Stimulated activated CD4-positive, alpha-beta T cell treated with anti-CD3 and anti-CD28 coated beads, Interleukin-4, amount 100 ng/mL, for 48 hours (primary cell): ENCODE measurements around the gene PCDHGA12.
"Not testable (repeated sequence)": the region's sequence is repeated elsewhere in the genome, so short reads cannot be mapped to it uniquely, and the experiment has no call there.

Experiments used
- DNase-seq, 2 donors: peaks; one replicate each; pipeline ENCODE4 v3.0.0-alpha.2; 2020; ENCODE audit warnings: low read depth in 2 of 2

PCDHGA12 gene

GRCh38 chr5:141430332-141431113 is at the start of gene PCDHGA12:
TSS of gene PCDHGA12 (plus strand) at chr5:141430507. CDS start at chr5:141430760, 253 bp downstream.
- no peak for DNase-seq

GRCh38 chr5:141382469-141383294 is 47.6 kb upstream of the PCDHGA12 start, which contains the start of gene PCDHGA7:
TSS of gene PCDHGA7 (plus strand) at chr5:141382742. CDS start at chr5:141382900, 158 bp downstream.
- DNase-seq, result no peak

- DNase-seq, result no peak
Measured at GRCh38 chr5:141383345-141383744, 47.0 kb upstream of the PCDHGA12 start.

GRCh38 chr5:141384471-141385267 is 45.6 kb upstream of the PCDHGA12 start:
- DNase-seq, result no peak

- not testable (repeated sequence) for DNase-seq
Measured at GRCh38 chr5:141387557-141388311, 42.6 kb upstream of the PCDHGA12 start, which contains the start of gene PCDHGB4. TSS of gene PCDHGB4 (plus strand) at chr5:141387698. CDS start at chr5:141387885, 187 bp downstream.

- DNase-seq, result no peak
Measured at GRCh38 chr5:141388661-141389060, 41.6 kb upstream of the PCDHGA12 start.

- DNase-seq, result no peak
Measured at GRCh38 chr5:141389153-141390042, 40.9 kb upstream of the PCDHGA12 start.

- DNase-seq, result no peak
Measured at GRCh38 chr5:141392429-141393198, 37.7 kb upstream of the PCDHGA12 start, which contains the start of gene PCDHGA8. TSS of gene PCDHGA8 (plus strand) at chr5:141392633. CDS start at chr5:141392814, 181 bp downstream.

GRCh38 chr5:141393267-141393666 is 37.0 kb upstream of the PCDHGA12 start:
- no peak for DNase-seq

GRCh38 chr5:141394401-141395187 is 35.7 kb upstream of the PCDHGA12 start:
- not testable (repeated sequence) for DNase-seq

GRCh38 chr5:141397756-141398551 is 32.4 kb upstream of the PCDHGA12 start, which contains the start of gene PCDHGB5:
TSS of gene PCDHGB5 (plus strand) at chr5:141397947. CDS start at chr5:141398128, 181 bp downstream.
- not testable (repeated sequence) for DNase-seq

- no peak for DNase-seq
Measured at GRCh38 chr5:141398608-141399007, 31.7 kb upstream of the PCDHGA12 start.

- DNase-seq, result no peak
Measured at GRCh38 chr5:141399555-141400258, 30.6 kb upstream of the PCDHGA12 start.

GRCh38 chr5:141402553-141403243 is 27.6 kb upstream of the PCDHGA12 start, which contains the start of gene PCDHGA9:
TSS of gene PCDHGA9 (plus strand) at chr5:141402778. CDS start at chr5:141402953, 175 bp downstream.
- no peak for DNase-seq

GRCh38 chr5:141403387-141403786 is 26.9 kb upstream of the PCDHGA12 start:
- DNase-seq, result no peak
